HG03442 (cell line): ENCODE measurements around the gene JAKMIP2.
"Not testable (repeated sequence)": the region's sequence is repeated elsewhere in the genome, so short reads cannot be mapped to it uniquely, and the experiment has no call there.

Source experiments
- ATAC-seq: cut with Tn5 transposase; IDR thresholded peaks from one replicate; pipeline ENCODE4 v1.9.1; 2021; ENCODE audit warnings: mild to moderate bottlenecking, moderate library complexity; ENCODE audit not compliant: unreplicated experiment

Gene JAKMIP2

DNA sequence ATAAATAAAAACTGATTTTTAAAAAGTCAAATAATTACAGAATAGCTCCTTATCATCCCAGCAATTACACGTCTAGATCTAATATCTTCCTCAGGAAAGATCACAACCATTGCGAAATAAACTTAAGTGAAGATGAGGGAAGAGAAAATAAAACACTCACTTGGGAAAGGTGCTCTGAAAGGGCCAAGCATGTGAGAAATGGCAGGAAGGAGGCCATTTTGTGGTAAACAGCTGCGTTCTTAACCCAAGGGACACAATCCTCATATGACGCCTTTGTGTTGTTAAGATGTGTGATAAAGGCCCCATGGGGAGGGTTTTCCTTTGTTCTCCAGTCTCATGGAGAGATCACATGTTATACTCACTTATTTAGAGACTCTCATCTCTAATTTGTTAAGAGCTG lies 32.5 kb downstream of the JAKMIP2 start:
- ATAC-seq = no peak

DNA sequence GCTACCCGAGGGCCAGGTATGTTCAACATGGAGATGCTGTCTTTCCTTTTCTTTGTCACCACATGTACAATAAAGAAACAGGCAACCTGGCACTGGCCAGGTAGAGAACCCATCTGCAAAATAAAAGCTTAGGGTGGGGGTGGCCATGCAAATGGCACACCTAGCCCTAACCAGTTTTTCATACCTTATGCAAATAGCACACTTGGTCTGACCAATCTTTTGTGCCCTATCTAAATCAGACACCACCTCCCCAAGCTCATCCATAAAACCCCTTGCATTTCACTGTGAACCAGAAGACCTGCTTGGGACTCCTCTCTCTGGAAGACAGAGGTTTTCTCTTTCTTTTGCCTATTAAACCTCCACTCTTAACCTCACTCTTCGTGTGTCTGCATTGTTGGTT lies 33.9 kb downstream of the JAKMIP2 start:
- no peak for ATAC-seq

DNA sequence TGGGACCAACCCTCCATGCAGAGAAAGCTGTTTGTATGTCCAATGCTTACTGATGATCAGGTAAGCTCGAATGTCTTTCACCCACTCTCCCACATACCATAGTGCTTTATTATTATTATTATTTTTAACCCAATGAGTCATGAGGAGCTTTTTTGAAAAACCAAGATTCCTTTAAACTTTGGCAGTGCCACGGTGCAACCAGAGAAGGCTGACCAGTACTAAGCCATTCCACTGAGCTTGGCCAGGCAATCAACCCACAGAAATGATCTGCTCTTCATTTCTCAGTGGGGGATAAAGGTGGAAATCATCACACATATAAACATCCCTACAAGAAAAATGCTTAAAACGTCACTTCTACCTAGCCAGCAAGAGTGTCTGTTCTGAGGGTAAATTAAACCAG lies 35.5 kb downstream of the JAKMIP2 start:
- ATAC-seq = no peak

- ATAC-seq = no peak
Observed at GRCh38 chr5:147743678-147744374, 38.7 kb downstream of the JAKMIP2 start.

GRCh38 chr5:147743012-147743411 lies 39.5 kb downstream of the JAKMIP2 start:
- ATAC-seq = no peak

DNA sequence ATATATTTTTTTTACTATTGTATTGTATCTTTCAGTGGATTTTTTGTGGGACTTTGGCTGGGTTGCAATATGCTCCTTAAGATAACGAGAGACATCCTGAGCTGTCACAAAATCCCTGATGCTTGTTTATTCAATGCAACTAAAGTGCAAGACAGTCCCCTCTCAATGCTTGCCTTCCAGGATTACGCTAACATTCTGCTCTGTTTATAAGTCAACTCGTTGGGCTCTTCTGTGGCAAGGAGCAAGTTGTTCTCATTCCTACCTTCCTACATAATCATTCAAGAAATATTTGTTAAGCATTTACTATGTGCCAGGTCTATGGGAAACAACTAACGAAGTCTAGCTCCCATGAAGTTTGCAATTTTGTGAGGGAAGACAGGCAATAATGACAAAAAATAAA lies 40.4 kb downstream of the JAKMIP2 start:
- ATAC-seq = no peak

- ATAC-seq = no peak
Observed at GRCh38 chr5:147740864-147741263, 41.7 kb downstream of the JAKMIP2 start.

- ATAC-seq = no peak
Observed at GRCh38 chr5:147737921-147738320, 44.6 kb downstream of the JAKMIP2 start.

- no peak for ATAC-seq
Observed at GRCh38 chr5:147735621-147736125, 46.9 kb downstream of the JAKMIP2 start.

- ATAC-seq = no peak
Observed at GRCh38 chr5:147734894-147735293, 47.6 kb downstream of the JAKMIP2 start.

GRCh38 chr5:147733075-147733474 lies 49.5 kb downstream of the JAKMIP2 start:
- no peak for ATAC-seq

- ATAC-seq = no peak
Observed at GRCh38 chr5:147732291-147732883, 50.1 kb downstream of the JAKMIP2 start.

DNA sequence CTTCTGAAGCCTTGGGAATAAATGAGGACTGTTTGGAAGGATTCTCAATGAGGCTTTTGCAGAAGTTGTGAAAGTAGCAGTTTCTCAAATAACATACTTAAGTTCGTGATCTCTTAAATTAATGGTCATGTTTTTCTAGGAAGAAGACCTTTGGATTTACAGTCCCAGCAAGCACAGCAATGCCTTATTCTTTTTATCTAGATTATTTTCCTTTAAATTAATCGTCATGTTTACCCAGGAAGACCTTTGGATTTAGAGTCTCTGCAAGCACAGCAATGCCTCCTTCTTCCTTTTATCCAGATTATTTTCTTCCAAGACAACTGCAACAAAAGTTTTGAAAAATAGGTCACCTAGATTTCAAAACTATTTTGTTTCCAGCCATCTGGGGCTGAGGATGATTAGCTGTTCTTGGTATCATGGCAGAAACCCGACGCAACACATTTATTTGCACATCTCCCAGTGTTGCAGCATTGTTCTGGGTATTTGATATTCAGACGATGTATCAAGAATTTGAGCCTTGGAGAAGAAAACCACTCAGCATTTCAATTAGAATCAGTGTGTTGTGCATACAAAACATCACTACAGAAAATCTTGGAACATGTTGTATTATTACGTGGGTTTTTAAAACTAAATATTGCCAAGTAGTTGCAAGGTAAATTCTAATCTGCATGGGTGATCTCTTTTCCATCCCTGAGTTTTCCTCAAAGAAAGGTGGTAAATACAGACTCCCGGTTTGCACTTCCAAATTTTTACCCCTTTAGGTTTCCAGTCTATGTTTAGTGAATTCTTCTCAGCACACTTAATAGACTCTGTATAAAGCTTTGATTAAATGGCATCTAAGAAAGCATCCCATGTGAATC lies 50.9 kb downstream of the JAKMIP2 start:
- ATAC-seq = no peak

GRCh38 chr5:147727200-147727599 lies 55.3 kb downstream of the JAKMIP2 start:
- no peak for ATAC-seq

- not testable (repeated sequence) for ATAC-seq
Observed at GRCh38 chr5:147721191-147721960, 61.2 kb downstream of the JAKMIP2 start.

GRCh38 chr5:147713550-147714295 lies 68.8 kb downstream of the JAKMIP2 start:
- ATAC-seq = no peak

DNA sequence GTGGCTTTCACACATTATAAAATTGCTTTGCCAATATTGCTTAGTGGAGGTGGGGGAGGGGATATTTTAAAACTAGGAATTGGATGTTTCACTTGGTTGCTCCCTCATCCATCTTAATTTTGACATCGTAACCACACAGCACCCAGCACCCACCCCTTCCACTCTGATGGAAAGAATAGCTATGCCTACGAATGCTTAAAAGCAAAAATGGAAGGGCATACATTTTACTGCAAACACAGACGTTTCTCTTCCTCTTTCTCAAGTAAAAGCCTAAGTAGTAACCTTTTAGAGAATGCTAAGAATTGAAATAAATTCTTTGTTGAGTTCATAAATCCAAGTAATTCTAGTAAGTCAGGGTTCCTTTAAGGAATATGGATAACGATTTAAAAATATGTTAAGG lies 69.9 kb downstream of the JAKMIP2 start:
- ATAC-seq = no peak

- ATAC-seq = no peak
Observed at GRCh38 chr5:147712019-147712418, 70.5 kb downstream of the JAKMIP2 start.

DNA sequence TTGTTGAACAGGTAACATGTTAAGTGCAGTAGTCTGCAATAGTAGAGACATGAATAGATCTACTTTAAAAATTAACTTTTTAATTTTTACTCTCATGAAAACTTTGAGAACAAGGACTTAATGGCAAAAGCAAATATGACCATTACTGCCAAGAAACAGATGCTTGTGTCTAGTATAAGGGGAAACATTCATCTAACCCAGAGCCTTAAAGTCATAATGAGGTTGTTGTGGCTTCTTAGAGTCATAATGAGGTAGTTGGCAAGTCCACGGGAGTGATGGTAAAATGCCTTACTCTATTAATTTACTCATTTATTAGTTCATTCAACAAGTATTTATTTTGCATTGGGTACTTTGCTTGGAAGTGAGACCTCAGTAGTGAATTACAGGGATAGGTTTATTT lies 71.5 kb downstream of the JAKMIP2 start:
- ATAC-seq = no peak

- ATAC-seq = no peak
Observed at GRCh38 chr5:147708708-147709107, 73.8 kb downstream of the JAKMIP2 start.
